Ramos (cell line): ENCODE measurements around the gene CAMK2N1.

ENCODE experiments used
- in situ Hi-C: fragments of 300-500 bp; cut with MboI; formaldehyde crosslinking; loops from one replicate; pipeline ENCODE4 v1.14.3; 2022; ENCODE audit warnings: low sequenced_read_pairs; ENCODE audit not compliant: unreplicated experiment

CAMK2N1 gene

DNA sequence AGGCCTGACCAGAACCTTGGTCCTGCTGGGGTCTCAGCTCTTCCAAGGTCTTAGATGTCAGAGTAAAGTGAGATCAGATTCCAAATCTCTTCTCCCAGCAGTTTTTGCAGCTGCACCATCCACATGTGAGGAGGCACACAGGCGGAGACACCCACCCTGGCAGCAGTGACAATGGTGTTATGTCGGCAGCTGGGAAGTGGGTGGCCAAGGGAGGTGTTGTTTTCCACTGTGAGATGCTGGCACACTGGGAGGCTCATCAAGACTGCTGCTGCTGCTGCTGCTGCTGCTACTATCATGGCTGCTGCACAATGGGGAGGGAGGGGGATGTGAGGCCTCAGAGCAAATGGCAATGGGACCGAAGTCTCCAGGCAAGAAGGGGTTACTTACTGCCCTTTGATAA lies 23.6 kb downstream of the CAMK2N1 start:
- in situ Hi-C loops = no loop called here

GRCh38 chr1:20458717-20459116 lies 27.3 kb downstream of the CAMK2N1 start:
- in situ Hi-C loops = no loop called here

DNA sequence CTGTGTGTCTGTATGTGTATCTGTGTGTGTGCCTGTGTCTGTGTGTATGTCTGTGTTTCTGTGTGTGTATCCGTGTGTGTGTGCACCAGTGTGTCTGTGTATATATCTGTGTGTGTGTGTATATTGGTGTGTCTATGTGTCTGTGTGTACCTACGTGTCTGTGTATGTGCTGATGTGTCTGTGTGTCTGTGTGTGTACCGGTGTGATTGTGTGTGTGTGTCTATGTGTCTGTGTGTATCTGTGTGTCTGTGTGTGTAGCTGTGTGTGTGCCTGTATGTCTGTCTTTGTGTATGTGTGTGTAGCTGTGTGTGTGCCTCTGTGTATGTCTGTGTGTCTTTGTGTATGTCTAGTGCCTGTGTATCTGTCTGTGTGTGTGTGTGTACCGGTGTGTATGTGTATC lies 32.0 kb downstream of the CAMK2N1 start:
- in situ Hi-C loops = no loop called here

DNA sequence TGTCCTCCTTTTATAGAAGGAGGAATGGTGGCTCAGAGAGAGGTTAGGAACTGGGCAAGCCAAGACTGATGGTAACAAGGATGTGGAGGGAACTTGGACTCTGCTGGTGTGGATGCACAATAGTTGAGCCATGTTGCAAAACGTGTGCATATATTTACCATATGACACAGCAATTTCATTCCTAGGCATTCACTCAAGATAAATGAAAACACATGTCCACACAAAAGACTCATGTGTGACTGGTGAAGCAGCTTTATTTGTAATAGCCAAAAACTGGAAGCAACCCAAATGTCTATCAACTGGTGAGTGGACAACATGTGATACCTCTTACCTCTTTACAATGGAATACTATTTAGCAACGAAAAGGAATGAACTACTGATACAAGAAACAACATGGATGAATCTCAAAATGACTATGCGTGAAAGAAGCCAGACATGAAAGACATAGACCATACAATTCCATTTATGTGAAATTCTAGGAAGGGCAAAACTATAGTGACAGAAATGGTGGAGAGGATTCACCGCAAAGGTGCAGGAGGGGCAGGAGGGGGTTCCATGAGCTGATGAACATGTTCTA lies 36.2 kb downstream of the CAMK2N1 start:
- in situ Hi-C loops = no loop called here

GRCh38 chr1:20448671-20449071 lies 37.3 kb downstream of the CAMK2N1 start:
- in situ Hi-C loops = no loop called here

DNA sequence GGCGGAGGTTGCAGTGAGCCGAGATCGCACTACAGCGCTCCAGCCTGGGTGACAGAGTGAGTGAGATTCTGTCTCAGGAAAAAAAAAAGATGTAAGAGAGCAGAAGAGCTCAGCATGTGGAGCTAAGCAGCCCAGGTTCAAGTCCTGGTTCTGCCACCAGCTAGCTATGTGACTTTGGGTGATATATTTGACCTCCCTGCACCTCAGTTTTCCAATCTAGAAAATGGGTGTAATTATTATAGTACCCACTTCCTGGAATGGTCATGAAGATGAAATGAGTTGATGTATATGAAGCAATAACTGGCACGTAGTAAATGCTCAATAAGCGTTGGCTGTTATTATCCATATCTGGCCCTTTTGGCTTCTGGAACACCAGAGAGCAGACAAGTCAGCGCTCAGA lies 38.2 kb downstream of the CAMK2N1 start:
- in situ Hi-C loops = no loop called here

DNA sequence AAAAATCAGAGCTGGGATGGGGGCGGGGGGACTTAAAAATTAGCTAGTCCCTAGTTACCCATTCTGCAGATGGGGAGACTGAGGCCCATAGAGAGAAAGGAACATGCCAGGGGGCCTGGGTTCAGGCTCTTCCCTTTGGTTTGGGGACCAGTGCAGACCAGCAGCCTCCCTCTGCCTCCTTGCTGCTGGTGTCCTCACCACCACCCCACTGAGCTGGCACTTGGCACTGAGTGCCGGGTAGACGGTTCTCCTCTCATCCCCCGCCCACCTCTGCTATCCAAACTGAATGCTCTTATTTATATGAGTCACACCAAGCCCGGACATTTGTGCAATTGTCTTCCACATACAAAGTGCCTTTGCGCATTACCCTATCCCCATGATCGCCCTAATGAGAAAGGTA lies 39.2 kb downstream of the CAMK2N1 start:
- in situ Hi-C loops = no loop called here

GRCh38 chr1:20445956-20446355 lies 40.1 kb downstream of the CAMK2N1 start:
- in situ Hi-C loops = no loop called here

- in situ Hi-C loops = no loop called here
Observed at GRCh38 chr1:20443703-20444586, 42.1 kb downstream of the CAMK2N1 start.

DNA sequence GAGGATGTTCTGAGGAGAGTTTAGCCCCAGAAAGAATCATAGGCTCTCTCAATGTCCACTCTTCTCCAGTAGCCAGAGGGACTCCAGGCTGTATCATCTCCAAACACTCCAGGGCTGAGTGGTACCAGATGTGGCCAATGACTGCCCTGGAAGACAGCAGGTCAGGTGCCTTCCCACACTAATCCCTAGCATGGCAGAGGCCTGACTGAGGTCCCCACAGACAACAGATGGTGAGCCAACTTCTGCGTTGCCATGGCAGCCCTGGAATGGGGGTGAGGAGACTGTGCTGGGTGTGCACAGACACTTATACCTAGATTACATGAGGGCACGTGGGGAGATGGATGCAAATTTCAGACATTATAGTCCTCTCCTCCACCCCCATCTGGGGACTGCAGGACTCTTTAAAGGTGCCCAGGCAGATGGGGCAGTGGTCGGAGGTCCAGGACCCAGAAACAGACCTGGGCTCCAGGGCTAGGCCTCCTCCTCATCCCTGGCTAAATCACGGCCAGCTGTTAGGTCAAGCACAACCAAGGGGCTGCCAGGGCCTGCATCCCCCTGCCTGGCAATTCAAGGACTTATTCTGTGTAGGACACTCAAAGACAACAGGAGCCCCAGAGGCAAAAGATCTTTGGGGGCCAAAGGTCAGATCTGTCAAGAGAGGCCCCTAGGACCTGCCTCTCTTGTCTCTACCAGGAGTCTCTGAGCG lies 42.9 kb downstream of the CAMK2N1 start:
- in situ Hi-C loops = no loop called here

DNA sequence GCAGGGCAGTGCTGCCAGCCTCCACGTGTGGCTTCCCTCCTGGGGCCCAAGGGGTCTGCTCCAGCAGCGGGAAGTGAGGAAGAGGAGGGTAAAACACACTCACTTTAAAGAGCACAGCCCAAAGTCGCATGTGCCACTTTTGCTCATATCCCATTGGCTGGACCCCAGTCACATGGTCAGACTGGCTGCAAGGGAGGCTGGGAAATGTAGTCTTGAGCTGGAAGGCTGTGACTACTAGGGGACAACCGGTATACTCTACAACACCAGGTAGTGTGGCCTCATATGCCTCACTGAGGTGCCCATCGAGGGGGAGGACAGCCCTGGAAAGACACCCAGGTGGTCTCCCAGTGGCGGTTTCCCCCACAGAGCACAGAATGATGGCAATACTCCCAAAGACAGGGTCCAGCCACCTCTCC lies 45.2 kb downstream of the CAMK2N1 start:
- in situ Hi-C loops = no loop called here

DNA sequence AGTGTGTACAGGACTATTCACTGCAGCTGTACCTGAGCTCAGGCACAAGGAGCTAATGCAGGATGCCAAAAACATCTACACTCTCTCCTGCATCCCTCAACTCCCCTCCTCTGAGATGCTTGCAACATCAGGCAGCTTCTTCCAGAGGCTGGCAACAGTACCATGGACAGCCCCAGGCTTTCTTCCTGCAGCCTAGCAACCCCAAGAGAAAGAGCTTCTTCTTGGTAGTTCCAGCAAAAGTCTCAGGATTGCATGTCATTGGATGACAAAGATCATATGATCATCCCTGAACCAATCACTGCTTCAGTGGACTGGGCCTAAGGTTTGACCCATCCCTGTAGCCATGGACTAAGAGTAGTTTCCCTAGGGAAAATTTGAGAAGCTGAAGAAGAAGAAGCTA lies 46.7 kb downstream of the CAMK2N1 start:
- in situ Hi-C loops = no loop called here

- in situ Hi-C loops = no loop called here
Observed at GRCh38 chr1:20437640-20438039, 48.4 kb downstream of the CAMK2N1 start.

DNA sequence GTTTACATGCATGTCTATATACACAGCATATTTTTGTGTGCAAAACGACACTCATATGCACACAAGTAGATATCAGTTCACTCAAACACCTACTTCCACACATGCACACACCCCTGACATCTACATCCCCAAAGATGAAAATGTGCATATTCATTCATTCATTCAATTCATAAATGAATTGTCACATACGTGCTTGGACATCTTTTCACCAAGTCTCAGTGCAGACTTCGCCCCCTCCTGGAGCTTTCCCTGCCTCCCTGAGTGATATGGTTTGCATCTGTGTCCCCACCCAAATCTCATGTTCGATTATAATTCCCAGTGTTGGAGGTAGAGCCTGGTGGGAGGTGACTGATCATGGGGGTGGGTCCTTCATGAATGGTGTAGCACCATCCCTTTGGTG lies 53.1 kb downstream of the CAMK2N1 start:
- in situ Hi-C loops = no loop called here
